Skin of body (tissue), 2 donors: ENCODE results near the gene FZD8. TPM values are rescaled to one million over a fixed set of nuclear protein-coding genes. Genes with fewer than 3 reads are reported as not detected.
"Not testable (repeated sequence)": the region's sequence is repeated elsewhere in the genome, so short reads cannot be mapped to it uniquely, and the experiment has no call there.

Experiments
- DNase-seq: peaks from one replicate; lab custom pipeline; 2025; lab: John Stamatoyannopoulos, UW
- total RNA-seq: library from RNA; depleted of rRNA; stranded (reverse); fragments of >200 nt; gene quantifications from one replicate; pipeline ENCODE4 v1.2.3, GENCODE V29; 2014

Gene FZD8
- total RNA-seq, result 7.6 TPM

GRCh38 chr10:35642035-35642792 lies at the start of gene FZD8:
FZD8 (minus strand) TSS chr10:35642296; CDS start chr10:35641429, 867 bp downstream.
- DNase-seq, result peak; percentile 81

GRCh38 chr10:35691522-35692236 lies 49.6 kb upstream of the FZD8 start:
- no peak for DNase-seq

- DNase-seq, result no peak
Measured at GRCh38 chr10:35690534-35690933, 48.4 kb upstream of the FZD8 start.

- not testable (repeated sequence) for DNase-seq
Measured at GRCh38 chr10:35685858-35686257, 43.8 kb upstream of the FZD8 start.

- no peak for DNase-seq
Measured at GRCh38 chr10:35685402-35685801, 43.3 kb upstream of the FZD8 start.

- no peak for DNase-seq
Measured at GRCh38 chr10:35684586-35684985, 42.5 kb upstream of the FZD8 start.

- DNase-seq, result no peak
Measured at GRCh38 chr10:35675846-35676245, 33.8 kb upstream of the FZD8 start.

GRCh38 chr10:35674843-35675242 lies 32.7 kb upstream of the FZD8 start:
- no peak for DNase-seq

- no peak for DNase-seq
Measured at GRCh38 chr10:35668865-35669650, 27.0 kb upstream of the FZD8 start.

GRCh38 chr10:35667971-35668370 lies 25.9 kb upstream of the FZD8 start:
- no peak for DNase-seq

- no peak for DNase-seq
Measured at GRCh38 chr10:35667270-35667889, 25.3 kb upstream of the FZD8 start.

GRCh38 chr10:35661236-35661635 lies 19.1 kb upstream of the FZD8 start:
- DNase-seq, result no peak

GRCh38 chr10:35659456-35659855 lies 17.4 kb upstream of the FZD8 start:
- no peak for DNase-seq

GRCh38 chr10:35657621-35658020 lies 15.5 kb upstream of the FZD8 start:
- no peak for DNase-seq

- no peak for DNase-seq
Measured at GRCh38 chr10:35652824-35653223, 10.7 kb upstream of the FZD8 start.

- no peak for DNase-seq
Measured at GRCh38 chr10:35650894-35651293, 8.8 kb upstream of the FZD8 start.

GRCh38 chr10:35644050-35644950 lies 2.2 kb upstream of the FZD8 start:
- no peak for DNase-seq

- DNase-seq, result peak; percentile 49
Measured at GRCh38 chr10:35643151-35644049, 1.3 kb upstream of the FZD8 start.

- DNase-seq, result no peak
Measured at GRCh38 chr10:35642793-35643114, 658 bp upstream of the FZD8 start.

- no peak for DNase-seq
Measured at GRCh38 chr10:35641676-35642034, 441 bp downstream of the FZD8 start.
